RWPE2 (cell line): Measurements from ENCODE around the gene FAF1.

Experiments used
- ATAC-seq: fragments of 200-7000 bp; cut with Tn5 transposase; 3 replicates; pipeline ENCODE4 v1.9.1; 2021; ENCODE audit warnings: low read depth
- DNase-seq: peaks from one replicate; pipeline ENCODE4 v3.0.0-alpha.2; 2020; ENCODE audit warnings: low spot score
- H3K27ac ChIP-seq: fragments of 450-650 bp; 2 replicates; pipeline ENCODE4 v1.5.1; 2017; ENCODE audit warnings: mild to moderate bottlenecking; ENCODE audit not compliant: poor library complexity, severe bottlenecking
- H3K27me3 ChIP-seq: fragments of 250-450 bp; sonication (Bioruptor Pico); 2 replicates; pipeline ENCODE4 v1.5.1; 2021; ENCODE audit warnings: mild to moderate bottlenecking, moderate library complexity; ENCODE audit not compliant: insufficient read depth, poor library complexity, severe bottlenecking
- H3K36me3 ChIP-seq: fragments of 250-450 bp; sonication (Bioruptor Pico); 2 replicates; pipeline ENCODE4 v1.5.1; 2020; ENCODE audit warnings: low read depth, mild to moderate bottlenecking, moderate library complexity
- H3K4me1 ChIP-seq: fragments of 250-450 bp; sonication (Bioruptor Pico); 2 replicates; pipeline ENCODE4 v1.5.1; 2021; ENCODE audit warnings: mild to moderate bottlenecking, moderate library complexity; ENCODE audit not compliant: insufficient read depth, poor library complexity, severe bottlenecking
- H3K4me3 ChIP-seq: fragments of 250-450 bp; sonication (Bioruptor Pico); 2 replicates; pipeline ENCODE4 v1.5.1; 2021; ENCODE audit warnings: mild to moderate bottlenecking, moderate library complexity; ENCODE audit not compliant: severe bottlenecking
- H3K9me3 ChIP-seq: fragments of 250-450 bp; sonication (Bioruptor Pico); 2 replicates; pipeline ENCODE4 v1.5.1; 2021; ENCODE audit warnings: mild to moderate bottlenecking, moderate library complexity; ENCODE audit not compliant: severe bottlenecking
- TF ChIP-seq, protein P1 (sequence below): fragments of 450-650 bp; IDR thresholded peaks from one replicate; pipeline ENCODE4 v1.5.1; 2017; ENCODE audit warnings: mild to moderate bottlenecking, moderate library complexity; ENCODE audit not compliant: poor library complexity, severe bottlenecking

FAF1 gene

DNA sequence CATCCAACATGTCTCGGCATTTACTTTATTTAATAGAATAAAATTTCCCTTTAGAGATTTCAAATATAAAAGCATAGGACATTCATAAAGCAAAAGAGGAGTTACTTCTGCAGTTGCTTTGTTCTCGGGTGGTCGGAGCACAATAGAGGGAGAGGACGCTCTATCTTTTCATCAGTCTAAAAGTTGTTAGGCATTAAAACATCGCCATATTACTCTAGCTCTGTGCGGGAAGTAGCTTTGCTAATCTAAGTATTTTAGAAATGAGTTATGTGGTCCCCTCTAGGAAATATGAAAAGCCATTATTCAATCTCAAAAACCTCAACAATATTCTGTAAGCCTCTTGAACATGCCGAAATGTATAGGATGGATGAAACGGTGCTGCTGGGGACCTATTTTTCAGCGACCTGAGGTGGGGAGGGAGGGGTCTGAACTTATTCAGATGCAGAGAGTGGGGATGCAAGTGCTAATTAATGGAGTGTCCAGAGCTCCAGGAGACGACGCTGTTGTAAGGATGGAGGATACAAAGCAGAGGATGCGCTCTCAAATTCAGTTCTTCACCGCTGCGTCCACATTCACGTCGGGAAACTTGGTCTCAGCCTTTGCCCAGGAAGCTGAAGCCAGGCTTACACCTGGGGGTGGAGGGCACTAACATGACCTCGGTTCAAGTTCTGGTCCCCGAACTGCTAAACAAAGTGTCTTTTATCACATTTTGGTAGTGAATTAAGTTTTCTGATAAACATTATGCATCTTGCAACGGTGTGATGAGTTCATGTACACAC lies 16.2 kb upstream of the FAF1 start:
- ATAC-seq (no peak), DNase-seq (no peak)
- TF ChIP-seq, protein P1, sequence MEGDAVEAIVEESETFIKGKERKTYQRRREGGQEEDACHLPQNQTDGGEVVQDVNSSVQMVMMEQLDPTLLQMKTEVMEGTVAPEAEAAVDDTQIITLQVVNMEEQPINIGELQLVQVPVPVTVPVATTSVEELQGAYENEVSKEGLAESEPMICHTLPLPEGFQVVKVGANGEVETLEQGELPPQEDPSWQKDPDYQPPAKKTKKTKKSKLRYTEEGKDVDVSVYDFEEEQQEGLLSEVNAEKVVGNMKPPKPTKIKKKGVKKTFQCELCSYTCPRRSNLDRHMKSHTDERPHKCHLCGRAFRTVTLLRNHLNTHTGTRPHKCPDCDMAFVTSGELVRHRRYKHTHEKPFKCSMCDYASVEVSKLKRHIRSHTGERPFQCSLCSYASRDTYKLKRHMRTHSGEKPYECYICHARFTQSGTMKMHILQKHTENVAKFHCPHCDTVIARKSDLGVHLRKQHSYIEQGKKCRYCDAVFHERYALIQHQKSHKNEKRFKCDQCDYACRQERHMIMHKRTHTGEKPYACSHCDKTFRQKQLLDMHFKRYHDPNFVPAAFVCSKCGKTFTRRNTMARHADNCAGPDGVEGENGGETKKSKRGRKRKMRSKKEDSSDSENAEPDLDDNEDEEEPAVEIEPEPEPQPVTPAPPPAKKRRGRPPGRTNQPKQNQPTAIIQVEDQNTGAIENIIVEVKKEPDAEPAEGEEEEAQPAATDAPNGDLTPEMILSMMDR: no peak
- H3K4me3 ChIP-seq: no peak overlapping the region
- H3K27me3 ChIP-seq: no peaks in the 10 kb centered on the region
- H3K4me1 ChIP-seq: no peaks in the 10 kb centered on the region
- no peaks in the 10 kb centered on the region for H3K36me3 ChIP-seq
- H3K27ac ChIP-seq: no peak overlapping the region
- no peaks in the 10 kb centered on the region for H3K9me3 ChIP-seq

DNA sequence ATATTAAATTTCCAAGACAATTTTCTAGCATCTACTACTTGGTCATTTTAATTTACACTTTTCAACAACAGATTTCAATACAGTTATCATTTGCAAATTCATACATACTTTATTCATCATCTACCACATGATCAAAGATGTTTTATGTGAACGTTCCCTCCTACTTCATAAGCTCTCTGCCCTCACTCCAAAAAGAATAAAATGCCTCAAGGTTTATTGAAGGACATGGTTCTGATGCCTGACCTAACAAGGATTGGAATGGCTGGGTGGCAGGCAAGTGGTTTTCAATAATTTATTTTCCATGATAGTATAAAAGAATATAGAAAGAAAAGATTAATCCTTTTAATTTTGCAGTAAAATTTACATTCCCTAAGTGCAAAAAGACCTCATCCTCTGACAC lies 15.4 kb upstream of the FAF1 start:
- ATAC-seq (no peak), DNase-seq (no peak)
- no peak overlapping the region for H3K4me3 ChIP-seq
- TF ChIP-seq, protein P1: no peak
- H3K27ac ChIP-seq: no peak overlapping the region
- no peaks in the 10 kb centered on the region for H3K27me3 ChIP-seq
- no peaks in the 10 kb centered on the region for H3K9me3 ChIP-seq
- H3K4me1 ChIP-seq: no peaks in the 10 kb centered on the region
- H3K36me3 ChIP-seq: no peaks in the 10 kb centered on the region

DNA sequence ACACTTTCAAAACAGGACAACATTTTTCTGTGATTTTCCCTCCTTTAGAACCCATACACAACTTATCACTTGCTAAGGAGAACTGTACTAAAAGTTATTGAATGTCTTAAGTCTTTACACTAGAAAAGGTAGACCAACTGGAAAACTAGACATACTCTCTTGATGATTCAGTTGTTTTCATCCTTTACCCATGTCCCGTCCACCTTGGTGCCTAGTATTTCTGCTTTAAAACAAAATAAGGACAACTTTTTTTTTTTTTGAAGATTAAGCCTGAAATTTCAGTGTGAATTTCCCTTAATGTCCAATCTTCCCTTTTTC lies 14.5 kb upstream of the FAF1 start:
- Histone ChIP-seq H3K4me3 (no peak overlapping the region), H3K4me1 (no peaks in the 10 kb centered on the region), H3K27me3 (no peaks in the 10 kb centered on the region), H3K9me3 (no peaks in the 10 kb centered on the region), H3K36me3 (no peaks in the 10 kb centered on the region), H3K27ac (no peak overlapping the region)
- ATAC-seq (no peak), DNase-seq (no peak)
- TF ChIP-seq, protein P1: no peak

DNA sequence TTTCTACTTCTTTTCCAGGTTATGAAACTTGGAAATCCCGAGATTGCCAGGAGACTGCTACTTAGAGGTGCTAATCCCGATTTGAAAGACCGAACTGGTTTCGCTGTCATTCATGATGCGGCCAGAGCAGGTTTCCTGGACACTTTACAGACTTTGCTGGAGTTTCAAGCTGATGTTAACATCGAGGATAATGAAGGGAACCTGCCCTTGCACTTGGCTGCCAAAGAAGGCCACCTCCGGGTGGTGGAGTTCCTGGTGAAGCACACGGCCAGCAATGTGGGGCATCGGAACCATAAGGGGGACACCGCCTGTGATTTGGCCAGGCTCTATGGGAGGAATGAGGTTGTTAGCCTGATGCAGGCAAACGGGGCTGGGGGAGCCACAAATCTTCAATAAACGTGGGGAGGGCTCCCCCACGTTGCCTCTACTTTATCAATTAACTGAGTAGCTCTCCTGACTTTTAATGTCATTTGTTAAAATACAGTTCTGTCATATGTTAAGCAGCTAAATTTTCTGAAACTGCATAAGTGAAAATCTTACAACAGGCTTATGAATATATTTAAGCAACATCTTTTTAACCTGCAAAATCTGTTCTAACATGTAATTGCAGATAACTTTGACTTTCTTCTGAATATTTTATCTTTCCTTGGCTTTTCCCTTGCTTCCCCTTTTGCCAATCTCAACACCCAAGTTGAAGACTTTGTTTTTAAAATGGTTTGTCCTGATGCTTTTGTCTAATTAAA lies 14.0 kb upstream of the FAF1 start:
- no peak overlapping the region for H3K4me3 ChIP-seq
- H3K27ac ChIP-seq: no peak overlapping the region
- DNase-seq: no peak
- H3K27me3 ChIP-seq: no peaks in the 10 kb centered on the region
- TF ChIP-seq, protein P1: no peak
- no peaks in the 10 kb centered on the region for H3K4me1 ChIP-seq
- no peak for ATAC-seq
- H3K36me3 ChIP-seq: no peaks in the 10 kb centered on the region
- H3K9me3 ChIP-seq: no peaks in the 10 kb centered on the region

DNA sequence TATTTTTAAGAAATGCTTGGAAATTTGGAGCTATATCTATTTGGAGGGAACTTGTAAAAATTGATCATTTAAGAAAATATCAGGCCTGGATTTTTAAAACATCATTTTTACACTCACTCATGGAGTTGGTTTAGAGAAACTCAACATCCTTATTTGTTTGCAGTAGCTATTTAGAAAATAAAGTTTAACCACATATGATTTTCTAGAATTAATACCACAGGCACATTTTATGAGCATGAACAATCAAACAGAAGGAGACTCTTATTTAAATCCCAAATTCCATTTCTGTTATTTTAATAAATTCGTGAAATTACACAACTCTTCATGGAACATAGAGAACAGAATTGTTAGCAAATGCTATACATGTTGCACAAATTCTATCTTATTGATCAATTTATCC lies 13.2 kb upstream of the FAF1 start:
- Histone ChIP-seq H3K27ac (no peak overlapping the region), H3K27me3 (no peaks in the 10 kb centered on the region), H3K36me3 (no peaks in the 10 kb centered on the region), H3K4me3 (no peak overlapping the region), H3K9me3 (no peaks in the 10 kb centered on the region), H3K4me1 (no peaks in the 10 kb centered on the region)
- DNase-seq (no peak), ATAC-seq (no peak)
- TF ChIP-seq, protein P1: no peak
